Body of pancreas (tissue), 4 donors: ENCODE data around the gene ADAMTS2. TPM values are rescaled to one million over a fixed set of nuclear protein-coding genes. Genes with fewer than 3 reads are reported as not detected.
A peak's percentile ranks its signal among the peaks of the same experiment; 100 is the strongest.

ENCODE experiments used
- ATAC-seq: fragments of 150-250 bp; one replicate; pipeline ENCODE4 v1.9.1; 2016
- DNase-seq, 4 donors: peaks; one replicate each; pipeline ENCODE4 v3.0.0-alpha.2; 2019
- H3K27ac ChIP-seq, 4 donors: fragments of 200-600 bp; sonication (generic); 1 replicate in 3 of 4; 2 replicates in 1 of 4; pipeline versions ENCODE4 v1.5.1 to v1.6.1; 2016 to 2019; ENCODE audit warnings: mild to moderate bottlenecking in 1 of 4, mixed read lengths in 1 of 4, moderate library complexity in 1 of 4
- H3K27me3 ChIP-seq, 2 donors: fragments of 200-600 bp; sonication (generic); one replicate each; pipeline ENCODE4 v1.6.0; 2016; ENCODE audit warnings: mild to moderate bottlenecking in 1 of 2
- H3K36me3 ChIP-seq, 2 donors: fragments of 200-600 bp; sonication (generic); replicated peaks in 1 of 2; 2 replicates each; pipeline ENCODE4 v1.5.1; 2016; ENCODE audit warnings: low read depth in 2 of 2; ENCODE audit not compliant: insufficient read depth in 1 of 2
- H3K4me1 ChIP-seq: fragments of 200-600 bp; sonication (generic); one replicate; pipeline ENCODE4 v1.6.0; 2016
- H3K4me3 ChIP-seq, 2 donors: fragments of 200-600 bp; sonication (generic); 1 replicate in 1 of 2; 2 replicates in 1 of 2; pipeline ENCODE4 v1.5.1; 2016 to 2019
- H3K9me3 ChIP-seq, 3 donors: fragments of 200-600 bp; sonication (generic); 1 replicate in 2 of 3; 2 replicates in 1 of 3; pipeline ENCODE4 v1.5.1; 2016
- CTCF ChIP-seq, 7 experiments: fragments of 450-650 bp in 4 of 7; fragments of 200-600 bp in 3 of 7; sonication (generic) in 3 of 7; IDR thresholded peaks; one replicate each; pipeline ENCODE4 v1.5.1; 2016 to 2019; ENCODE audit warnings: antibody characterized with exemption in 7 of 7
- POLR2A ChIP-seq, 3 donors: fragments of 450-650 bp; IDR thresholded peaks; one replicate each; pipeline ENCODE4 v1.6.1; 2016; ENCODE audit warnings: antibody characterized with exemption in 3 of 3, mild to moderate bottlenecking in 2 of 3
- WGBS, 2 donors: methylation state at CpG; one replicate each; pipeline ENCODE4 v1.1.5; 2017; 5-methylcytosine and 5-hydroxymethylcytosine counted together
- intact Hi-C: fragments of 100-400 bp; cut with DNase I; formaldehyde crosslinking; loops from one replicate; pipeline ENCODE4 v1.15.1; 2023
- total RNA-seq, 2 donors: library from RNA; depleted of rRNA; stranded (reverse); fragments of >200 nt; gene quantifications; one replicate each; pipeline ENCODE4 v1.1.0, GENCODE V29; 2016

ADAMTS2 gene
- total RNA-seq, 2 donors from 2014 or later: 9.1 to 19.1 TPM

GRCh38 chr5:179275381-179275878 is 69.8 kb downstream of the ADAMTS2 start:
- H3K4me3 ChIP-seq: no peak overlapping the region
- 81 to 86% methylated on average over 13 to 15 of the region's 15 CpGs for WGBS, 2 donors
- peak; percentile 13 for ATAC-seq

DNA sequence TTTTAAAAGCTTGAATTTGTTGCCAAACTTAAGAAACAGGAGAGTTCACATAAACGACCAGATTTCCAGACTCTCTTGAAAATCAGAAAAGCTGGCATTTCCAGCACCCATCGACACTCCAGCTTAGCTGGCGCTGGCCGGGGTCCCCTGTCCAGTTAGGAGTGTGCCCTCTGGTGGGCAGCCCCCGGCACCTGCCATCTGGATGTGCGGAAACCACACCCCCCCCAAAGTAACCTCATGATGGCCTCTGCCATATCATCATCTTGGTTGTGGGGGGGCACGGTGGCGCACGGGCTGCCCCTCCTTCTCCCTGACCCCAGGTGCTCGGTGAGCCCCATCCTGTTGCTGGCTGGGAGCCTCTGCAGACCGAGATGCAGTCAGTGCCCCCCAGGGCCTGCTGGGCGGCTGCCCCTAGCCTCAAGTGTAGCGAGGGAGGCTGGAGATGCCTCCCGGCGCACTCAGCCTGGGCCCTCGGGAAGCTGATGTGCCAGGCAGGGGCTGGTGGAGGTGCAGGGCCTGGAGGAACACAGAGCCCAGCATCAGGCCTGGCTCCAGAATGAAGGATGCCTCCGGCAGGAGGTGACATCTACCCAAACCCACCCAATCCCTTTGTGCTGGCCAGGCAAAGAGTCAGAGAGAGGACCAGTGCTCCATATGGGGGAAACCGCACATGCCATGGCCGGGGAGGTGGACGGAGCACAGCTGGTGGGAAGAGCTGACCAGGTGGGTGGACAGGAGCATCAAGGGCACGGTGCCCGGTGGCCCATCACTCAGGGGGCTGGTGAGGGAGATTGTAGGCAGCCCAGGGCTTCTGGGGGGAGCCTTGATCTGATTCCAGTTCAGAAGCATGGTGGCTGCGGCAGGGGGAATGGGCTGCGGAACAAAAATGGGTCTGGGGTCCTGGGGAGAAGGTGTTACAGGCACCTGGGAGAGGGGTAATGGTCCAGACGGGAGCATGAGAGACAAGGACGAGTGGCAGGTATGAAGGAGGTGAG is 70.6 kb downstream of the ADAMTS2 start:
- ATAC-seq (no peak), DNase-seq (peak in 1 of 4 donors; percentile 4)
- H3K27me3 ChIP-seq: no peaks in the 10 kb centered on the region
- no peaks in the 10 kb centered on the region for H3K9me3 ChIP-seq
- no peaks in the 10 kb centered on the region for H3K36me3 ChIP-seq
- WGBS, 2 donors: 76 to 77% methylated on average over 14 to 25 of the region's 26 CpGs
- intact Hi-C loops: no loop called here
- H3K27ac ChIP-seq: peak overlapping the region in 2 of 4 donors; percentile 28 to 61
- TF ChIP-seq CTCF (IDR thresholded peaks at IDR 0.05): no peak
- no peak for TF ChIP-seq POLR2A (IDR thresholded peaks at IDR 0.05)
- no peak overlapping the region for H3K4me3 ChIP-seq
- no peaks in the 10 kb centered on the region for H3K4me1 ChIP-seq

More at GRCh38 chr5:179275381-179275878, 69.8 kb downstream of the ADAMTS2 start:
- Histone ChIP-seq H3K27ac (peak overlapping the region in 3 of 4 donors; percentile 28 to 61 (median 39)), H3K27me3 (no peaks in the 10 kb centered on the region), H3K4me1 (no peaks in the 10 kb centered on the region), H3K9me3 (no peaks in the 10 kb centered on the region), H3K36me3 (no peaks in the 10 kb centered on the region)
- no peak for DNase-seq
- intact Hi-C loops: no loop called here
- TF ChIP-seq CTCF (IDR thresholded peaks at IDR 0.05) (no peak), POLR2A (IDR thresholded peaks at IDR 0.05) (no peak)

GRCh38 chr5:179273441-179274145 is 71.7 kb downstream of the ADAMTS2 start:
- ATAC-seq: no peak
- no peaks in the 10 kb centered on the region for H3K36me3 ChIP-seq
- H3K27me3 ChIP-seq: no peaks in the 10 kb centered on the region
- no peaks in the 10 kb centered on the region for H3K9me3 ChIP-seq
- 63 to 65% methylated on average over 8 to 10 of the region's 10 CpGs for WGBS, 2 donors
- peak overlapping the region in 1 of 4 donors; percentile 1 for H3K27ac ChIP-seq
- H3K4me3 ChIP-seq: no peak overlapping the region
- DNase-seq: no peak
- no peak for TF ChIP-seq POLR2A (IDR thresholded peaks at IDR 0.05)
- TF ChIP-seq CTCF (IDR thresholded peaks at IDR 0.05): no peak
- intact Hi-C loops: no loop called here
- no peaks in the 10 kb centered on the region for H3K4me1 ChIP-seq

GRCh38 chr5:179273073-179273435 is 72.2 kb downstream of the ADAMTS2 start:
- no peak for ATAC-seq
- Histone ChIP-seq H3K36me3 (no peaks in the 10 kb centered on the region), H3K27ac (peak overlapping the region in 1 of 4 donors; percentile 1), H3K4me1 (no peaks in the 10 kb centered on the region), H3K27me3 (no peaks in the 10 kb centered on the region), H3K9me3 (no peaks in the 10 kb centered on the region), H3K4me3 (no peak overlapping the region)
- intact Hi-C loops: no loop called here
- WGBS, 2 donors: 66 to 67% methylated on average over 7 of the region's 7 CpGs
- DNase-seq: peak in 1 of 4 donors; percentile 4
- TF ChIP-seq POLR2A (IDR thresholded peaks at IDR 0.05) (no peak), CTCF (IDR thresholded peaks at IDR 0.05) (no peak)
